ENCODE measurements around the gene WSB1.

WSB1 gene

DNA sequence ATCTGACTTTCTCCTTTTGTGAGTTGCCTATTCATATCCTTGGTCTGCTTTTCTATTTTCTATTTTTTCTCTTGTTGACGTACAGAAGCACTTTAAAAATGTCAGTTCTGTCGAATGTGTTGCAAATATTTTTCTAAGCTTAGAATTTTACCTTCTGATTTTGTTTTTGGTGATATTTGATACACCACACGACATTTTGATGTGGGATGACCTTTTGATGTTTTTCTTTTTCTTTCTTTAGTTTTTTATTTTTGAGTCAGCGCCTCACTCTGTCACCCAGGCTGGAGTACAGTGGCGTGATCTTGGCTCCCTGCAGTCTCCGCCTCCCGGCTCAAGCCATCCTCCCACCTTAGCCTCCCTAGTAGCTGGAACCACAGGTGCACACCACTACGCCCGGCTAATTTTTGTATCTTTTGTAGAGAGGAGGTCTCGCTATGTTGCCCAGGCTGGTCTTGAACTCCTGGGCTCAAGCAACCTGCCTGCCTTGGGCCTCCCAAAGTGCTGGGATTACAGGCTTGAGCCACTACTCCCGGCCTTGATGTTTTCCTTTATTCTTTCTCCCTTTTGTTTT is 39.6 kb downstream of the WSB1 start:
- DNase-seq (ENCODE audit: extremely low read depth in 1 of 2, low read depth in 1 of 2), result no peak

DNA sequence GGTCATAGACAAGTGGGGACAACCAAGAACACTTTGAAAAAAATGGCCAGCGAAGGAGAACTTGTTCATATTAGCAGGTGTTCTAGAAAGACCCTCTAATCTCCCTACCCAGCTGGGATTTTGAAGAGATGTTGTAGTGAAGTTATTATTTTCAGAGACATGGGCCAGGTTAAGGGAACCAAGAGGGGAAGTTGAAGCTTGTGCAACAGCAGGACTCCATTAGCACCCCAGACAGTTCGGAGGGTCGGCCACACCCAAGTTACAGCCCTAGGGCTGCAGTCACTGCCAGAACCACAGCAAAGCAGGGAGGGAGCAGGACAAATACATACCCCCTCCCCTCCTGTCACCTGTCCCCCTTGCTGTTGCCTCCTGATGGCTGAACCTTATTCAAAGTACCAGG is 42.3 kb downstream of the WSB1 start:
- no peak for DNase-seq (ENCODE audit: extremely low read depth in 1 of 2, low read depth in 1 of 2)

DNA sequence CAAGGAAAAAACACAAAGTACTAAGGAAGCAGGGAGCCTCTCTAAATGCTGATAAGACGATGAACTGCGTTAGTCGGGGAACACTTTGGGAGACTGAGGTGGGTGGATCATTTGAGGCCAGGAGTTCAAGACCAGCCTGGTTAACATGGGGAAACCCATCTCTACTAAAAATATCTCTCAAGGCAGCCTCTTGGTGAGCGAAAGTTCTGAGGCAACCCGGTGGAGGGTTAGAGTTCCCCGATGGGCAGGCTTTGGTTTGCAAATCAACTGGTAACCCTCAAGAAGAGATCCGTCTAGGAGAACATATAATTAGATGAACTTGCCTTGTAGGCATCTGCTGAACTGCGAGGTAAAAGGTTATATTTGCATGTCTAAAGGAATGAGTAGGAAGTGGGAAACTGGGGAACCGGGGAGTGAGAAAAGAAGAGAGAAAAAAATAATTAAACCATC is 44.6 kb downstream of the WSB1 start:
- DNase-seq (ENCODE audit: extremely low read depth in 1 of 2, low read depth in 1 of 2), result no peak

DNA sequence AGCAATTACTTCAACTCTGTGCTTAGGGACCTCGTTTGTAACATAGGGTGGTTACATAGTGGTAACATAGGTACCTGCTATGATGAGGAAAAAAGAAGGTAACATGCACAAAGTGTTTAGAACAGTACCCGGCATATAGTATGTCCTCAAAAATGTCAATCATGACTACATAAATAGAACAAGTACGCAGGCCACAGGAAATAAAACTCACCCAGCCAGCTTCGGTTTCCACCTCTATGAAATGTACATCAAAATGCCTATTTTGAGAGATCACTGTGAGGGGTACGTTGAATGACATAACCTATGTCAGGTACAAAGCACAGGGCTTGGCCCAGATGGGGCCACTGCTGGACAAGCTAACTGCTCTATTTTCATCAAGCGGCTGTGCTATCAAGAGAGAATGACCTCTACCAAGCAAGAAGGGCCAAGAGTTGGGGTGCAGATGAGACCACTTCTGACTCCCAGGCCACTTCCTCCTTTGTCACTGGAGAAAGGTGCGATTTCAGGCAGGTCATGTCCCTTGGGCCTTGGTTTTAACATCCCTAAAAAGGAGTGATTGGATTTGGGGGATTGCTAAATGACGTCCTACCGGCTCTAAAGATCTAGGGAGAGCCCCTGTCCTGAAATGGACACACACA is 45.4 kb downstream of the WSB1 start:
- no peak for DNase-seq (ENCODE audit: extremely low read depth in 1 of 2, low read depth in 1 of 2)

DNA sequence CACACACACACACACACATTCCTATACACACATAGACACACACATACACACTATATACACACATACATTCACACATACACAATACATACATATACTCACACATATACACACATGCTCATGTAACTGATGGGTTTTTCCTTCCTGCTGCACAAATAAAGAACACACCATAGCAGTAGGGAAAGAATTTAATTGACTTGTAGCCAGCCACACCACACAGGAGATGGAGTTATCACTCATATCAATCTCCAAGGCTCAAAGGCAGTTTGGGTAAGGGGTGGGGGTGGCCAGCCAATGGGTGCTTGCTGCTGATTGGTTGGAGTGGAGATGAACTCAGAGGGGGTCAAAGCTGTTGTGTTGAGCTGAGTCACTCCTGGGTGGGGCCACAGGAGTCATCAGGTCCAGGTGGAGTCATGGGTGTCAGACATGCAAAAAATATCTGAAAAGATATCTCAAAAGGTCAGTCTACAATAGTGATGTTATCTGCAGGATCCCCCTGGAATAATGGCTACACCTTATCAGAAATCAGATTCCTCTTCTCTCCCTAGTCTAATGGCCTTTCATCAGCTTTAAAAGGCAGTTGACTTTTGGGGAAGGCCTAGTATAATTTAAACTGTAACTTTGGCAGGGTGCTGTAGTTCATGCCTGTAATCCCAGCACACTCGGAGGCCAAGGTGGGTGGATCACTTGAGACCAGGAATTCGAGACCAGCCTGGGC is 46.1 kb downstream of the WSB1 start:
- no peak for DNase-seq (ENCODE audit: extremely low read depth in 1 of 2, low read depth in 1 of 2)

DNA sequence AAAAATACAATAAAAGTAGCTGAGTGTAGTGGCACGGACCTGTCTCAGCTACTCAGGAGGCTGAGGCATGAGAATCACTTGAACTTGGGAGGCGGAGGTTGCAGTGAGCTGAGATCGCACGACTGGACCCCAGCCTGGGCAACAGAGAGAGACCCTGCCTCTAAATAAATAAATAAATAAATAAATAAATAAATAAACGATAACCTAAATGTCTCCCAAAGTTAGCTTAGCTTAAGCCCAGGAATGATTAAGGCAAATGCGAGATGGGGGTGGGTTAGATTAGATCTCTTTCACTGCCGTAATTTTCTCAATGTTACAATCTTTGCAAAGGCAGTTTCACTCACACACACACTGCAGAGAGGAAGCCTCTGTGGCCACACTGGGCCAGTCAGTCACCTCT is 46.7 kb downstream of the WSB1 start:
- no peak for DNase-seq (ENCODE audit: extremely low read depth in 1 of 2, low read depth in 1 of 2)

DNA sequence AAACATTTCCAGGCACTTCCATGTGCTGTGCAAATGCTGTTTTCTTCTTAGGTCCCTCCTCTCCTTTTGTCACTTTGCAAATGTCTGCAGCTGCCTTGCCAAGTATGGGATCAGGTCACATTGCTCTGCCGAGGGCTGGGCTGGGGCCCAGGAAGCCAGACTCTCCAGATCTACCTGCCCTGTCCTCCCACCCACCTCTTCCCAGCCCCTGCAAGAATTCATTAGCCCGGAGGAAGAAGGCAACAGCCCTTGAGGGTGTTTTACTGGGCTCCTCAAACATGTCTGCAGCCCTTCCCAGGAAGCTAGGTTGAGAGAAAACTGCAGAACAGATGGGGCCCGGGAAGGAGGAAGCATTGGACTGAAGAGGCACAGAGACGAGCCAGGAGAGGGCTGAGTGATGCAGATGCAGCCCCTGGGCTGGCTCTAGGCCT is 47.1 kb downstream of the WSB1 start:
- no peak for DNase-seq (ENCODE audit: extremely low read depth in 1 of 2, low read depth in 1 of 2)

DNA sequence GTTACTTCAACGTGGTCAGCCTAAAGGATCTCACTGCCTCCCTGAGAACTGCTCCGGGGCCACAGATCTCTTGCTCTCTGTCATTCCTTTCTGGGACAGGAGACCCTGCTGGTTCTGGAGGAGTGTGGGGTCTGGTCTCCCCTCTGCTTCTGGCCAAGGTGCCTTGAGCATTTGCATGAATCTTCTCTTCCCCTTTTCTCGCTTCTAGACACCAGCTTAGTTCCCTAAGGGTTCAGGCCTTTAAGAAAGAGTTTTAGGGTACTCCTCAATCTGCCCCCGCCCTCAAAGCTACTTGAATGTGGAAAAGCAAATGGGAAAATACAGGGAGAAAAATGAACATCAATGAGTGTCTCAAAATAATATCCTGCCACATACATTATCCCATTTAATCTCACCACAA is 48.1 kb downstream of the WSB1 start:
- DNase-seq (ENCODE audit: extremely low read depth in 1 of 2, low read depth in 1 of 2), result no peak

DNA sequence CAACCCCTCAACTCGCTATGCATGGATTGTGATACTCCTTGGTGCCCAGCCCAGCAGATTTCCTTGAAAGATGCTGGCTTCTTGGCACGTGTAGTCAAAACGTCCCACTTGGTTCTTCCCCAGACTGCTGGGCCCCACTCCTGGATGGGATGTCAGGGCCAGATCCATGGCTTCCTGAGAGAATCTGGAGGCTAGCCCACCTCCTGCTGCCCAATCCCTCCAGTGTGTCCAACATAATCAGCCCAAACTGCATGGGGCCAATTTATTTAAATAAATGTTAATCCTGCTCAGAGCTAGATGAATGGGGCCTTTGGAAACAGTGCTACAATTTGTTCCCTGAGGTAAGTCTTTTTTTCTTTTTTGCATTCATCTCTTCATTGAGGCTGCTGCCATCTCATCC is 49.4 kb downstream of the WSB1 start:
- DNase-seq (ENCODE audit: extremely low read depth in 1 of 2, low read depth in 1 of 2), result no peak

DNA sequence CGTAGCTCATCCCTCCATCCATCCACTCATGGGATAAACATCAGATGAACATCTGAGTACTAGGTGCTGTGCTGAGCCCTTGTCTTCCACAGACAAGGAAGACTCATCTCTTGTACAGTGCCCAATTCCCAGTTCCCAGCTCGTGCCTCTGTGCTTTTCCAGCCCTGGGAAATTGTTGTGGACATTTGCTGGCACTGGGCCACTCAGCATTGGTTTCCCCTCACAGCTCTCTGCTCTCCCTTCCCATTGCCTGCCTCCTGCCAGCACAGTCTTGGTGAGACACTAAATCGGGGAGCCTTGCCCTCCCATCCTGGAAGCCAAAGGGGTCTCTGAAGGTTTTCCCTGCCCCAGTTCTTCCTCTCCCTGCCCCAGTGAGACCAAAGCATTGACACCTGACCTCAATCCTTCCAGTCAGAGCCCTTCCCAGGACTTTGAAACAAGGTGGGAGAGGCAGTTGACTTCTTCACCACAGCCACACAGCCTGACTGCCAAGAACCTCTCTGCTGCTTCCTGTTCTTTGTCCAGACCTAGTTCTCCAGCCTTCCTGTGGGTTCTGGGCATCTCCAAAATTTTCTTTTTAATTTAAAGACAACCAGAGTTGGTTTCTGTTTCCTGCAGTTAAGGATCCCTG is 50.2 kb downstream of the WSB1 start:
- DNase-seq (ENCODE audit: extremely low read depth in 1 of 2, low read depth in 1 of 2), result no peak

DNA sequence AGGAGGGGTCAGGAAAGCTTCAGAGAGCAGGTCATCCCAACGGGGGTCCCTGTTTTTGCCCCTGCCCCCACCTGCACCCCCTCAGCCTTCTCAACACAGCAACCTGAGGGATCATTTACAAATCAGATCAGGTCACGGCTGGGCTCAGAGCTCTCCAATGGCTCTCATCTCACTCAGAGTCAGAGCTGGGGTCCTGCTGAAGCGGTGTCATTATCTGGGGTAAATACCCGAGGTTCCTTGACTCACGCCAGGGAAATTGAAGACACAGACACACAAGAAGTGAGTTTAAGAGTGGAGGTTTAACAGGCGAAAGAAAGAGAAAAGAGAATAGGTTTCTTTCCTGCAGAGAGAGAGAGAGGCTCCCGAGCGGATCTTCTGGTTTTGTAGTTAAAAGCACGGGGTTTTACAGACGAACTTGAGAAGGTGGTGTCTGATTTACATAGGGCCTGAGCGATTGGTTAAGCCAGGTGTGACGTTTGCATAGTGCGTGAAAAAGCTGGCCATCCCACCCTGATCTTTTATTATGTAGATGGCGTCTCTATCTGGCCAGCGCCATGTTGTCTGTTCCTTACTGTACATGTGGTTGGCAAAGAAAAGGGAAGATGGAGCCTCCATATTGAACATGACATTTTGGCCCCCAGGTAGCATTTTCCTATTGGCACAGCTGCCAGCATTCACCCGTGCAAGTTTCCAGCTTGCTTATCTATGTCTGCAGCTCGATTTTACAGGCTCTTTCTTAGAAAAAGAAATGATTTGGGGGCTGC is 51.4 kb downstream of the WSB1 start:
- no peak for DNase-seq (ENCODE audit: extremely low read depth in 1 of 2, low read depth in 1 of 2)

DNA sequence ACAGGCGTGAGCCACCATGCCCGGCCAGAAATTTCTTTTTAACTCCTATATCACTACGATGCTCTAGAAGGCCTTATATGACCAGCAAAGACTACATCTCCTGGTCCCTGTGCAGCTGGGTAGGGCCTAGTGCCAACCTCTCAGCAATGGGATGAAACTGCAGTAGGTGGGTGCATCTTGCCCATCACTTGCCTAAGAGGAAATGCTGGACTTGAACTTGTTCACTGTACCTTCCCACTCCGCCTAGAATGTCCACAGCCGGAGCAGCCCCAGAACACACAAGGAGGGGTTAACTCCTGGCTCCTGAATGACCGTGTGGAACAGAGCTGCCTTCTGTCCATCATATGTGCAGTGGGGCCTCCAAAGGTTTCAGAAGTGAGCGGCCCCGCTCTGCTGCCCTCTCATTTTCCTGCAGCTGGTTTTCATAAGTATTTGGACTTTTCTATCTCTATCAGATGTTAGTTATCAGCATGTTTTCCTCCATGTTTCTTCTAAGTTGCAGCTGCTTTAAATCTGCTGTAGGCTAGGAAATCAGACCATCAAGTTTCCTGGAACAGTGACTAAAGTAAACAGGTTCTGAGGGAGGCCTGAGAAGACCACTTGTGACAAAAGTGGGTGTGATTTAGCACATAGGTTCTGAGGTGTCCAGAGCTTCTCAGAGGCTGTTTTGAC is 52.5 kb downstream of the WSB1 start:
- DNase-seq (ENCODE audit: extremely low read depth in 1 of 2, low read depth in 1 of 2), result no peak

DNA sequence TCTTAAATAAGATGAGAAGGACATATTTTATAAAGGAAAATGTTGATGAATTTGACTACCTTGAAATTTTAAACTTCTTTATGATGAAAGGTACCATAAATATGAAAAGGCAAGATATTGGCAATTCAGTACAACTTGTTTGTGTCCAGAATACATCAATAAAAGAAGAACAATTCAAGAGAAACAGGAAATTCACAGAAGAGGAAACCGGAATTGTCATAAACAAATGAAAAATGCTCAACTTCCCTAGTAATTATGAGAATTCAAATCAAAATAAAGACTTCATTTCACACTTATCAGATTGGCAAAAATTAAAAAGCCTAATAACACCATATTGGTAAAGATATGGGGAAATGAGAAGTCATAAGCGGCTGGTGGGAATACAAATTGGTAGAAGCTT is 54.3 kb downstream of the WSB1 start:
- no peak for DNase-seq (ENCODE audit: extremely low read depth in 1 of 2, low read depth in 1 of 2)

DNA sequence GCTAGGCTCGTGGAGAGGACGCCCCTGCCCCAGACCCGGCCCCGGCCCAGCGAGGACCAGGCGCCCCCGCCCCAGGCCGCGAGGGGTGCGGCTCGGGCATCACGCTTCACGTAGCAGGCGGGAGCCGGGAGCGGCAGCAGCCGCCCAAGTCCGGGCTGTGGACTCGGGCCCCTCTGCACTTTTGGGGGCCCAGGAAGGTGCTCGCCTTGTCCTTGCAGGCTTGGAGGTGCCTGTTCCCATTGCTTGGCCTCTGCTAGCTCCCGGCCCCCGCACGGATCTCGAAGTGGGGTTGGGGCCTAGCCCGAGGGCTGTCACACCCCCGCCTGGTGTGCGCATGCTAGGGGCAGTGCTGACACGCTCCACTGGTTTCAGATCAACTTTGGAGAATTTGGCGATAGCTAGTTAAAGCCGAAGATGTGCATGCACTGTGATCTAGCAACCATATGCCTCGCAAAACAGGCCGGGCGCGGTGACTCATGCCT is 55.7 kb downstream of the WSB1 start:
- no peak for DNase-seq (ENCODE audit: extremely low read depth in 1 of 2, low read depth in 1 of 2)

DNA sequence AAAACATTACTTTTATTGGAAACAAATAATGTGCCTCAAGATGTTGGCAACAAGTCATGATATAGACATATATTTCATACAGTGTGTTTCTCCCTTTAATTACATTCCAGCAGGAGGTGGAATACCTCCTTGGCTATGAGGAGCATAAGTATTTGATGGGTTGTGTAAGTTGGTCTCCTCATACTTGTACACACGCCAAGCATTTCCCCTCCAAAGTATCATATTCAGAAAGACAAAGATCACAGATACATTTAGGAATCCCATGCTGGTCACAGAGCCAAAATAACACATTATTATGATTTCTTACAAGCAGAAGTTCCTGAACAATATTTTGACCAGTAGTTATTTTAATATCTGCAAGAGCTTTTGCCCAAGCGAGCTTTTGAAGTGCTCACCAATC is 57.8 kb downstream of the WSB1 start:
- DNase-seq (ENCODE audit: extremely low read depth in 1 of 2, low read depth in 1 of 2), result no peak

DNA sequence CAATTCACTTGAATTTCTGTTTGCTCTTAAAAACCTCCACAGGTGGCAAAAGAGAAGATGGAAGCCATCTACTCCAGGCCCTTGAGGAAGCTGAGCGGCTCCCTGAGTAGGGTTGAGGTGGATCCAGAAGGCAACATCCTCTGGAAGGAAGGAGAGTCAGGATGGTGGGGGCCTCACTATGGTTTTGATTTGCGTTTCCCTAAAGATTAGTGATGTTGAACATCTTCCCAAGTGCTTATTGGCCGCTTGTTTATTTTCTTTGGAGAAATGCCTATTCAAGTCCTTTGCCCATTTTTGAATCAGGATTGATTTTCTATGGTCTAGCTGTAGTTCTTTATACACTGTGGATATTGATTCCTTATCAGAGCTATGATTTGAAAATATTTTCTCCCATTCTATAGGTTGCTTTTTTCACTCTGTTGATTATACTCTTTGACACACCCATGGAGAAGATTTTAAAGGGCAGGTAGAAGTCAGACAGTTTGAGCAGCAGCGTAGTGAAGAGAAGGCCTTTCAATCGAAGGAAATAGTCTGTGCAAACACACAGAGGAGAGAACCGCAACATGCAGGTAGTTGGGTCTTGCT is 58.6 kb downstream of the WSB1 start:
- no peak for DNase-seq (ENCODE audit: extremely low read depth in 1 of 2, low read depth in 1 of 2)

DNA sequence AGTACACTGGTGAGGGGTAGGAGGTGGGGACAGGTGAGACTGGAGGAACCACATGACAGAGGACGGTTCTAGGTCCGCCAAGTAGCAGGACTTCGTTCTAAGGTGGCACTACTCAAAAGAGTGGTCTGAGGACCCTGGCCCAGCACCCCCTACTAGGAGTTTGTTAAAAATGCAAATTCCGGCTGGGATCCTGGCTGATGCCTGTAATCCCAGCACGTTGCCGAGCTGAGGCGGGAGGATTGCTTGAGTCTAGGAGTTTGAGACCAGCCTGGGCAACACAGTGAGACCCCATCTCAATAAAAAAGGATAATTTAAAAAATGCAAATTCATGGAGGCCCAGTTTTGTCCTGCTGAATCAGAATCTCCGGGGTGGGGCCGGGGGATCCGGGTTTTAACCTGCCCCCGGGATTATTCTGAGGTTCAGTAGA is 59.1 kb downstream of the WSB1 start:
- DNase-seq (ENCODE audit: extremely low read depth in 1 of 2, low read depth in 1 of 2), result no peak

DNA sequence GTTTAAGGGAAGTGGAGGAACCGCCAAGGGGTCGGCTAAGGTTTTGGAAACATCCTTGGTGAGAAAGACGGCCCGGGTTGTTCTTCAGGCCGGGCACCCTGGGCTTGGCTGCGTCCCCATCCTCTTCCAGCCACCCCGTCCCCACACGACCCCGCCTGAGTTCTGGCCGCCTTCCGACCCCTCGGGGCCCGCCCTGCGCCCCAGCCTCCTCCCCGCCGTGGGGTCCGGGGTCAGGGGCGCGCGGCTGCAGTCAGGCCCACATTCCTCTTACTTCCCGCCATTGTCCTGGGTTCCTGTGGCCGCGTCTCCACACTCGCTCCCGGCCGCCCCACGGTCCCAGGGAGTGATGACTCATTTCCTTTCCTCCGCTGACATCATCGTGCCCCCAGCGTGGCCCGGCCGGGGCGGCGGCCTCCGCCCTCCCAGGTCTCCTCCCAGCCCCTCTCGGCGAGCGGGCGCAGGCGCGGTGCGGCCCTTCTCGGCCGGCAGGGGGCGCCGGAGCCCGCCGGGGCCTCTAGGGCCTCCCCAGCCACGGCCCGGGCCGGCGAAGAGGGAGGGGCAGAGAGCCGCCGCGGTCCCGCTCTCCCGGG is 59.6 kb downstream of the WSB1 start:
- peak; percentile 65 to 81 for DNase-seq (ENCODE audit: extremely low read depth in 1 of 2, low read depth in 1 of 2)

DNA sequence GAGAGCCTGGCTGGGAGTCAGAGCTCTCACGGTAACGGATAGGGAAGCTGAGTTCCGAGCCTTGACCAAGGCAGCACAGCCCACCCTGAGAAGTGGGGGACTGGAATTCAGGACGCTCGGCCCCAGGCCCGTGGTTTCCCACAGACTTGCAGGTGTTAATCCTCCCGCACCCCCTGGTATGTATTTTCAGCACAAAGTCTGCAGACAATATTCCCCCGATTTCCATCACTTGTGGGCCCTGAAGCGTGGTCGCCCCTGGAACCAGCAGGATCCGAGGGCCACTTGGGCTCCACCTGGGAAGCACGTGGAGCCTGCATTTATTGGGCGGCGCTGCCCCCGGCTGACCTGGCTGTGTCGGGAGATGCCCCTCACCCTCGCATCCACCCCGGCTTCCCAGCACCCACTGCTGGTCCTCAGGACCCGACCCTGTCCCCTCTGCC is 60.2 kb downstream of the WSB1 start:
- no peak for DNase-seq (ENCODE audit: extremely low read depth in 1 of 2, low read depth in 1 of 2)
